GDM1 (cell line): ENCODE results near the gene ROBO2.

Experiments used
- DNase-seq: peaks from one replicate; lab custom pipeline; 2025; lab: John Stamatoyannopoulos, UW

Gene ROBO2

DNA sequence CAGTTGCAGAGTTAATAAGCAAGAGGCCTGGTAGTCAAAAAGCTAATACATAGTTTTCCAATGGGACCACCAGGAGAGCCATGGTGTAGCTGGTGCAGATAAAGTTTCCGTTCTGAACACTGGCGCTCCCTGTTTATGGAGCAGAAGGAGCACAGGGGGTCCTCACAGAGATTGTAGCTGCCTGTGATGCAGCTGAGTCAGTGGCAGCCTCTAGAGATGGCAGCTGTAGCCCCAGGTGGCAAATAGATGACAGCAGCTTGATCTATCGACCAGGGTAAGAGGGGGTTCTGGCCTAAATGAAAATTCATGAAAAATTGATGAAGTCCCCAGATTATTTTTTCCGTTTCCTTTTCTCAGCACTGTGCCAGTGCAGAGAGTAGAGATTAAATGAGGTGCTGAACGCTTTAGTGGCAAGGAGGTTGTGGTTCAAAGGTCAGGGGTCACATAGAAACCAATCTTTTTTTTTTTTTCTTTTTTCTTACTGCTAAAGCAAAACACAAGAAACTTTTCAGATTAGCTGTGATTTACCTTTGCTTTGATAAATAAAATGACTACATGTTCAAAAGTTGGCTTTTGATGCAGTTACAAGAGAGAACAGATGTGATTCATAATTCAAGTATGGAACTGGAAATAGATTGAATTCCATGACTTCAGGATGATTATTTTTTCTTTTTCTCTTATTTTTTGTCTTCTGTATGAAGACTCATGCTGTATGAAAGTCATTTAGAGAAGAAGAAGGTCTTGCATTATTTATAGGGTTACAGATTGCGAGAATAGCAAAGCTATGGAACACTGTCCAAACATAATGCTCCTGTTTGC lies 63.3 kb downstream of the ROBO2 start:
- DNase-seq: no peak

DNA sequence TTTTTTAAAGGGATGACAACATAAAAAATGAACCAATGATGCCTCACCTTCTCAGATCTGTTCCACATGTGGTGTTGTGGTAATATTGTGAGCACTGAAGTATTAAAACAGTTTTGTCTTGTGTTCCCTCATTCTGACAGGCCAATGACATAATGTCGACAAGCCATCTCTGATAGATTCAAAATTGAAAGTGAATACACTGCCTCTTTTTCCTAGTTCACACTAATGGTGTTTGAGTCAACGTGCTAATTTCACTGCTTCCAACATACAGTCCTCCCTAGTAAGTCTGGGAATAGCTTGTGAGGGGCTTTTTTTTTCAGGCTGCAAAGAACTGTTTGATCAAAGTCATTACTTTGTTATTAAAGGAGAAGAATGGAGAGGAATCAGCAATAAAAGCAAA lies 82.8 kb downstream of the ROBO2 start:
- DNase-seq: no peak

GRCh38 chr3:77125966-77126365 lies 86.1 kb downstream of the ROBO2 start:
- DNase-seq: no peak

DNA sequence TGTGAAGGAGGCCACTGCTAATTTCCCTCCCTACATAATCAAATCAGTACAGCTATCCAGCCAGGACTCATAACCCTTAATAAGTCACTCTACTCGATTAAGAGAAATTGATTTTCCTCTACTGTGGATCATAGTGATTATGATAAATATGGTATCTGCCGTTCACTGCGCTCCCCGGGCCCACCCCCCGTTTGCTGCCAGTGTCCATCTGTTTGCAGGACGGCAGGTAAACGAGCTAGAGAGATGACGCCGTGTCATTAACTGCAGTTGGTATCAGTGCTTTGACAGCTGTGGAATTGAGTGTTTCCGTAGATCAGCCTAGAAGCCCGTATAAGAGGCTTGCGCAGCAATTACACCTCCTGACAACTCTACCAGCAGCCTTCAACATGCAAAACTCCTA lies 94.9 kb downstream of the ROBO2 start:
- no peak for DNase-seq

DNA sequence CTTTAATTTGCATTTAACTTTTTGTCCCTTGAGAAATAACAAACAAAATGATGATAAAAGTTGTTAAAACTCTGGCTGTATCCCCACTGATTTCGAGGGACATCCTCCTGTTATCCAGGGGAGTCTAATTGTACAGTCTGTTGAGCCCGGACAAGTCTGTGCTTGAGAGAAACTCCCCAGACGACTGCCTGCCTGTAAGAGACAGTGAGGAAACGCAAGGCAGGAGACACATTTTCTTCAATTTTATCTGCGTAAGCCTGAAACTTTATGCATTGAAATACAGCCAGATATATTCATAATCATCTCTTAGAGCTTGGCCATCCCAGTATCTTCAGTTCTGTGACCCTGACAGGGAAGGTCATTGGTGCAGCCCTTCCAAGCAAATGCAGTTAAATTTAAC lies 97.7 kb downstream of the ROBO2 start:
- DNase-seq: no peak

DNA sequence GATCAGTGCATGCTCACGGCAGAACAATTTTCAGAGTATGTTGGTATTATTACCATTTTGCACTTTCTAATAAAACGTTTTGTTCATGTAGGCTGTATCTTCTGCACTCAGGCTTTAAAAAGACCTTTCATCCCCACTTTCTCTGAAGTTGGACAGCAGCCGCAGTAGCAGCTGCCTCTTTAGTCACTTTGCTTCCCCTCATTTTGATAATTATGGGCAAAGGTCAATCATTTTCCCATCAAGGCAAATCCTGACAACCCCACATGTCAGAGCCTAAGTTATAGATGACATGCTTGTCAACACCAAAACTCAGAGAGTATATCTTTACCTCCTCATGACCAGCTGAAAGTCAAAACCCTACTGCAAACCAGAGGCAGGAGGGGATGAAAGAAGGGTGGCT lies 99.7 kb downstream of the ROBO2 start:
- no peak for DNase-seq

GRCh38 chr3:77141423-77141822 lies 101.5 kb downstream of the ROBO2 start:
- no peak for DNase-seq

DNA sequence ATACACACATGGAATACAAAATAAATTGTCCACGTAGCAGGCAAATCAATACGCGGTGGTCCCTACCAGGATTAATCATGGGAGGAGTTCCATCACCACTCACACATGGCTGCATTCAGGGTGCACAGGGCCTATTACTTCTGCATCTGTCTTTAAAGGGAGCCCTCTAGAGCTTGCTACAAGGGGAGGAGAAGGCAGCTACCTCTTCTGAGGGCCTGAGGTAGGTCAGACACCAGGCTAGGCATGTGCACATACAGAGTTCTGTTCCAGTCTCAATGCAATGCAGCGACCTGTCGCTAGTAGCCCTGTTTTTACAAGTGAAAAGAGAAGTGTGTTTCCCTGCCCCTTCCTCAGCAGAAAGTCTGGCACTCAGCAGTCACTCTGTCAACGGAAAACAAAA lies 102.7 kb downstream of the ROBO2 start:
- no peak for DNase-seq

DNA sequence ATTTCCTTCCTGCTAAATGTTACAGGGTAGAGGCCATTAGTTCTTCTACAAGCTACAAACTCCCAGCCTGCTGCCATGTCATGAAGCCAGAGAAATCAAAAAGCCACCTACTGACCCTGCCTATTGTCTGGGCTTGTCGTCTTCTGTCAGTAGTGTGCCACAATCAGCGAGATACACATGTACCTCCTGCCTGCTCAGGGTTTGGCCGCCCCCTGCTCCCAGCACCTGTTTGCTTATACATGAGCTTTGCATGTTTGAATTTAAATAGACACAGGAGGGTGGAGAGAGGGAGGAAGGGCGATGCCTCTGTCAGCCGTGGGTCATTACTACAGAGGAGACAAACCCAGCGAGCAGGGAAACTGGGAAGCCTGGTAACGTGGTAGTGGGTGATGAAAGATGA lies 106.1 kb downstream of the ROBO2 start:
- DNase-seq: no peak

DNA sequence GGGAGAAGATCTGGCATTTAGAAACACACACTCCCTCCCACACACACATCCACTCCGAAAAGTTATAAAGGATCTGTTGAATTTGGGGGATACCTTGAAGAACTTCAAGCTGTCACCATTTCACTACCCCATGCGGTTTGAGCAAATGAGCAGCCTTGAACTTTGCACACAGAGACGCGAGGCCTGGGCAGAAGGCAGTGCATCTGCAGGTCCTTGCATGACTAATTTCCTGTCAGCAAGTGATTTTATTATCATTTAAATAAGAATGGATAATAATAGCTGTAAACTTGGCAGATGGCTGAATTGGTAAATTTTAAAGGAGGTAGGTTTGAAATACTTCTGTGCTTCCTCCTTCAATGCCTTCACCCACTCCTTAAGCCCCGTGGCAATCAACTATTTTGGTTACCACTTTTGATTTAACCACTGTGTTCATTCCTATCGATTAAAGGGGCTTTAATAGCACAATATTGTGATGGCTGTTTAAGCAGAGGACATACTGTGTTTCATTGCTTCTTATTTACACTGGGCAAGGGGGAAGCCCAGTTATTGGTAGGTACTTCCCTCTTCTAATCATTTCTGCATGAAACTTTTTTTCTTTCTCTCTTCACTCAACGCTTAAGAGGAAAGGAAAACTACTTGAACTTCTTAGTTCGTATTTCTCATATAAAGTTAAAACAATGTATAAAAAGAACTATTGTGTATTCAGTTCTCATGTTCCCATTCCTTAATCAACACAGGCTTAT lies 108.1 kb downstream of the ROBO2 start:
- no peak for DNase-seq

DNA sequence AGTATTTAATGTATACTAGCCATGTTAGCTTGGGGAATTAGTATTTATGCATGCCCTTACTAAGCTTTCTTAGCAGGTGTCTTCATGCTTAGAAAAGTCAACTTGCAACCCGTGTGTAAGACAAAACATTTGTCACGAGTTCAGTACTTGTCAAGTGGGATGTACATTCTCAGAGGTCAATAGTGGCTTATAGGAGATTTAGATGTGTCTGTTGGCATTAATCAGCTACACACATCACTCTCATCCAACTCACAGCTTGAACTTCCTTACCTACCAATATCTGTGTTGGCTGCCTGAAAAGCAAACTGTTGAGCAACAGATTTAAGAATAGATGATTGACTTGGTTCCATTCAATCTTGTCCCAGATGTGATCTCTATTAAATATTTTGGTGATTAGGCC lies 109.5 kb downstream of the ROBO2 start:
- DNase-seq: no peak

DNA sequence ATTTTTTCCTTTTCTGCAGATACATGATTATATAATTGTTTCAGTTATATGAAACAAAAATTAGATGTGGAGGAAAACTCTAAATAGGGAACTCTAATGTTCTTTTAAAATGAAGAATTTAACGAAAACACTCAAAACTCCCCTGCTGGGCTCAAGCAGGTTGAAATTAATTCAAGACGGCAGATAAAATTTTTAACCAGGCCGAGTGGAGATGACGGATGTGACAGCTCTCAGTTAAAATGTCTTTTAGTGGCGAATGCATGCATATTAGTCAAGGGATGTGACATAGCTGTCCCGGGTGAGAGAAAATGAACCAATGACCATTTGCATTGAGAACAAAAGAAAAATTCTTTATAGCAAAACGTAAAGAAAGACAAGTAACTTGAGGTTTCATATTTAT lies 110.1 kb downstream of the ROBO2 start:
- no peak for DNase-seq

GRCh38 chr3:77150759-77151158 lies 110.9 kb downstream of the ROBO2 start:
- no peak for DNase-seq

GRCh38 chr3:77158730-77159581 lies 119.1 kb downstream of the ROBO2 start:
- DNase-seq: no peak

DNA sequence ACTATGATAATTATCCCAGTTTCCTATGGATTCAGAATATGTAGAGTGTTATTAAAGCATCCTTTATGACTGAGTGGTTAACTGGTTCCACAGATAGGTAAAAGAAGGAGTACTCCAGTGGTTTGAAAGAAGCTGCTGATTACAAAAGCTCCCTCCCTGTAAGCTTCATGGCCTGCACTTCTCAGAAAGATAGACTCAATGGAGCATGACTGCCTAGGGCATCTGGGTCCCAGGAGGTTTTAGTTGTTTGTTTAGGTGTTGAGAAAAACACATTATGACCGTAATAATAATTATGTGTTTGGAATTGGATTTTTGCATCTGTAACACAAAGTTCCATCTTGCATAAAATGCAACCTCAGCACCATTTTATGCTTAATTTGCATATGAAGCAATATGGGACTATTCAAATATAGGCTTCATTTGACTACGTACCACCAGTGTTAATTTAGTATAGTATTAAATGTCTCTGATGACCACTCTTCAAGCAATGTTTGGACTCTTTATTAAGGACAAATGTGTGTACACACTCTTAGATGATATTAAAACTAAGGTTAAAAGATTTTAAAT lies 121.1 kb downstream of the ROBO2 start:
- no peak for DNase-seq

- DNase-seq: no peak
Measured at GRCh38 chr3:77169823-77170222, 129.9 kb downstream of the ROBO2 start.

DNA sequence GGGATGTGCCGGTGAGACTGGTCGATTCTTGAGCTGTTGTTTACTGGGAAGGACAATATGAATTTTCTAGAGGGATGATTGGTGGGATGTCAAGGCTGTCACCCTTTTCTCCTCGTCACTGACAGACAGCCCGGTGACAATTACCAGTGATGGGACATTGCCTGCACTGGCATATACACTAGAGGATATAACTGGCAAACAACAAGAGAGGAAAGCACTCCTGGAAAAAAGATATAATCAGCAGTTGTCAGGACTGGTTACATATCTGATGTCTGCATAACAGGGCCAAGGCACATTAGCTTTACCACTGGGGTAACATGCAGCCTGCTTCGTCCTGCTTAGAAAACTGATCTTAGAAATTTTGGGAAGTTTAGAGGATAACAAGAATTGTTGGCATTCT lies 131.1 kb downstream of the ROBO2 start:
- DNase-seq: no peak

- DNase-seq: no peak
Measured at GRCh38 chr3:77179762-77180161, 139.9 kb downstream of the ROBO2 start.

DNA sequence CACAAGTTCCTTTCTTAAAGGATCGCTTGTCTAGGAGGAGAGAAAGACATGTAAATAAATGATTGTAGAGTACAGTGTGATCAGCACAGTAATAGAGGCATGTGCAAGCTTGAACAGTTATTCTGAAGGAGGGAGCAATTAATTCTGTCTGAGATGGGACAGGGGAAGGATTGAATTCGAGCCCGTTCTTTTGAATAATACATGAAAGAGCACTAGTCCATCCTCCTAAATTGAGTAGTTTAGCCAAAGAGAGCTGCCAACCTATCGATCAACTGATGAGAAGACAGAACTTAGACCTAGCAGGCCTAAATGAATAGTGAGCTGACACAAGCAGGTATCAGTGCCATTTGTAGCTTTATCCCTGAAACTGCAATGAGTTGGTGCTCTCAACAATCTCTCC lies 142.4 kb downstream of the ROBO2 start:
- DNase-seq: no peak

GRCh38 chr3:77186319-77186718 lies 146.4 kb downstream of the ROBO2 start:
- DNase-seq: no peak

DNA sequence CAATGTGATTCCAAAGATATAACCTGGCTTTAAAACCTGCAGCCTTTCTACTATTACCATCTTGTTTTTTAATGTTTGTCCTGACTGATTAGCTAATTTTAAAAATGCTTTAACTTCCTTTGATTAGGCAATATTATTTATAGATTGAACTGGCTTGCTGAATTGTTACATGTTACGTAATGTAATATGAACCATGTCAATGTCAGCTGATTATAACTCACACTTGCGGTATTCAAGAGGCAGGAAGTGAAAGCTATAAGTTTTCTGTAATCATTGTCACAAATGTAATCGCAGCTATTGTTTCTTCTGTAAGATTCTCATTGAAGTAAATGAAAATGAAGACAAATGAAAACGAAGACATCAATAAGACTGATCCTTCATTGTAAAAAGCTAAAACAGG lies 146.8 kb downstream of the ROBO2 start:
- no peak for DNase-seq

DNA sequence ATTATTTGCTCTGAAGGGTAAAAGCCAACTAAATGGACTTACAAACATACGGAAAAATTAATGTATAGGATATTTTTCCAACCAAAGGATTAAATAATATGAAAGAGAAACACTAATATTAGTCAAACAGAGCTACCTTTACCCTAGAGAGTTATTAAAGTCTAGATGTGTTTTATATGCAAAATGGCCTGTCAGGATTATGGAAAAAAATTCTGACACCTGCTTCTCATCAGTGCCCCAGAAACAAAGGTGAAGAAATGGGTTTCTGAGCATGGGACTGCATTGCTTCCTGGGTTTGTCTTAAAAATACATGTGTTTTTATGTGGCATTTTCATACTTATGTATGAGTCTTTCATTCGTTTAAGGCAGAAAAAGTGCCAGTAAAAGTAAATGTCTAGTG lies 148.3 kb downstream of the ROBO2 start:
- no peak for DNase-seq
